Activated B cell treated with CpG ODN at 0.5 μM for 24 hours (primary cell): ENCODE data around the gene LDLRAP1. TPM values are rescaled to one million over a fixed set of nuclear protein-coding genes. Genes with fewer than 3 reads are reported as not detected.

ENCODE experiments used
- ATAC-seq: fragments of 200-7000 bp; cut with Tn5 transposase; one replicate; pipeline ENCODE4 v1.10.0; 2021; ENCODE audit warnings: low read depth, mild to moderate bottlenecking, moderate library complexity
- CTCF ChIA-PET: fragments of 350-600 bp; sonication (Branson Sonifier 250); formaldehyde crosslinking; loops from one replicate; lab custom pipeline; 2021; ENCODE audit warnings: antibody characterized with exemption; lab: Charles Lee
- POLR2A ChIA-PET: fragments of 350-600 bp; sonication (Branson Sonifier 250); formaldehyde crosslinking; loops from one replicate; lab custom pipeline; 2021; ENCODE audit warnings: antibody characterized with exemption; lab: Charles Lee
- DNase-seq: peaks from one replicate; pipeline ENCODE4 v3.0.0; 2022
- H3K27ac Mint-ChIP-seq: one replicate; pipeline ENCODE4 v1.8.0; 2020; ENCODE audit warnings: mixed read lengths
- H3K27me3 Mint-ChIP-seq: one replicate; pipeline ENCODE4 v1.8.0; 2021; ENCODE audit warnings: mixed read lengths
- H3K36me3 Mint-ChIP-seq: one replicate; pipeline ENCODE4 v1.8.0; 2021; ENCODE audit warnings: low read depth, mixed read lengths
- H3K4me1 Mint-ChIP-seq: one replicate; pipeline ENCODE4 v1.8.0; 2021; ENCODE audit warnings: mixed read lengths
- H3K4me3 Mint-ChIP-seq: one replicate; pipeline ENCODE4 v1.8.0; 2020; ENCODE audit warnings: mild to moderate bottlenecking, mixed read lengths
- H3K9me3 Mint-ChIP-seq: one replicate; pipeline ENCODE4 v1.8.0; 2020; ENCODE audit warnings: mixed read lengths
- CTCF ChIP-seq: fragments of 200-600 bp; IDR thresholded peaks from one replicate; pipeline ENCODE4 v1.8.0; 2022; ENCODE audit warnings: antibody characterized with exemption, mild to moderate bottlenecking
- intact Hi-C: fragments of 100-400 bp; cut with micrococcal nuclease; formaldehyde crosslinking; loops from one replicate; pipeline ENCODE4 v1.15.1; 2024
- total RNA-seq: library from RNA; stranded (reverse); gene quantifications from 2 replicates; pipeline ENCODE4 v1.2.3, GENCODE V29; 2022

Gene LDLRAP1
- total RNA-seq, 1 donor from 2014 or later, result 10.8 TPM

- ATAC-seq (no peak), DNase-seq (no peak)
- H3K4me3 Mint-ChIP-seq, result no peak overlapping the region
- no peaks in the 10 kb centered on the region for H3K9me3 Mint-ChIP-seq
- peaks cover 7% of the 10 kb centered on the region for H3K4me1 Mint-ChIP-seq
- POLR2A ChIA-PET, result no interaction called here
- H3K36me3 Mint-ChIP-seq, result no peaks in the 10 kb centered on the region
- H3K27me3 Mint-ChIP-seq, result peaks cover 22% of the 10 kb centered on the region
- H3K27ac Mint-ChIP-seq, result no peak overlapping the region
- CTCF ChIA-PET, result no interaction called here
- intact Hi-C loops, result no loop called here
- no peak for TF ChIP-seq CTCF
Measured at GRCh38 chr1:25607123-25607522, 63.7 kb downstream of the LDLRAP1 start.

GRCh38 chr1:25608488-25609178 is 65.2 kb downstream of the LDLRAP1 start:
- Mint-ChIP-seq H3K9me3 (no peaks in the 10 kb centered on the region), H3K27ac (no peak overlapping the region), H3K36me3 (no peaks in the 10 kb centered on the region), H3K4me3 (no peak overlapping the region), H3K27me3 (peaks cover 20% of the 10 kb centered on the region), H3K4me1 (peaks cover 7% of the 10 kb centered on the region)
- no peak for TF ChIP-seq CTCF
- ChIA-PET CTCF (interaction anchor here (0.7 to 1.6 kb wide), 7 partner anchors 10 to 389 kb away, joined by 3 to 6 read pairs (median 3); partner anchors contain the start of gene PAFAH2), POLR2A (interaction anchor here (1.7 kb wide), 1 partner anchor 59 kb away, joined by 4 read pairs; no protein-coding TSS in a partner anchor)
- intact Hi-C loops, result loop anchor here (2.0 kb wide), 2 partner anchors 66 to 202 kb away; partner anchors contain the start of gene LDLRAP1
- ATAC-seq (peak; percentile 99), DNase-seq (peak; percentile 67)

- Mint-ChIP-seq H3K27ac (no peak overlapping the region), H3K4me1 (peaks cover 12% of the 10 kb centered on the region), H3K4me3 (no peak overlapping the region), H3K9me3 (no peaks in the 10 kb centered on the region), H3K36me3 (no peaks in the 10 kb centered on the region), H3K27me3 (peaks cover 19% of the 10 kb centered on the region)
- intact Hi-C loops, result loop anchor here (2.0 kb wide), 2 partner anchors 67 to 201 kb away; partner anchors contain the start of gene LDLRAP1
- no peak for DNase-seq
- no peak for TF ChIP-seq CTCF
- no peak for ATAC-seq
- ChIA-PET CTCF (interaction anchor here (1.6 kb wide), 1 partner anchor 9 kb away, joined by 6 read pairs; no protein-coding TSS in a partner anchor), POLR2A (no interaction called here)
Measured at GRCh38 chr1:25609921-25610320, 66.5 kb downstream of the LDLRAP1 start.

DNA sequence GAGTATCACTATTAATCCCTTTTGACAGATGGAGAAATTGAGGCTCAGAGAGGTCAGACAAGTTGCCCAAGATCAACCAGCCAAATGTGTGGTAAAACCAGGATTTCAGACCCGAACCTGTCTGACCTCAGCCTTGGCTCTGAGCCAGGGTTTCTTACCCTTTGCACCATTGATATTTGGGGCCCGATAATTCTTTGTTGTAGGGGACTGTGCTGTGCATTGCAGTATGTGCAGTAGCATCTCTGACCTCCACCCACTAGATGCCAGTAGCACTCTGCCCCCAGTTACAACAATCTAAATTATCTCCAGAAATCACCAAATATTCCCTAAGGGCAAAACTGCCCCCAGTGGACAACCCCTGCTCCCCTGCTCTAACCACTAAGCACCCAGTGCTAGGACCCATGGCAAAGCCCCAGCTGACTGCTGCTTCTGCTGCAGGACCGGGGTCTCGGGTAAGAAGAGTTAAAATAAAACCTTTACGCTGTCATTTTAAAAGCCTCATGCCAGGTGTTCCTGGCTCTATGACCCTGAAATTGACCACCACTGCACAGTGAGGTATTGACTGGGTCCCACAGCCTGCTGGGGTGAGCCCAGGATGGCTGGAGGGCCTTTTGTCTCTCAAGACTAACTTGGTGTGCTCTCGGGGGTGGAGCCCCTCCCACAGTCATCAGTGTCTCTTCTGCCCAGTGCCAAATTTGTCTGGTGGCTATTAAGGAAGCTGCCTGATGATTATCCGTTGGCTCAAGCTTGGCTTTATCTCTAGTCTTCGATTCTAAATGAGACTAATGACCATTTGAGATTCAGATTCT is 67.6 kb downstream of the LDLRAP1 start:
- H3K27ac Mint-ChIP-seq, result no peak overlapping the region
- H3K27me3 Mint-ChIP-seq, result peaks cover 13% of the 10 kb centered on the region
- H3K4me3 Mint-ChIP-seq, result no peak overlapping the region
- intact Hi-C loops, result no loop called here
- H3K9me3 Mint-ChIP-seq, result no peaks in the 10 kb centered on the region
- peaks cover 20% of the 10 kb centered on the region for H3K4me1 Mint-ChIP-seq
- CTCF ChIA-PET, result no interaction called here
- ATAC-seq, result no peak
- no peak for DNase-seq
- no peaks in the 10 kb centered on the region for H3K36me3 Mint-ChIP-seq
- no peak for TF ChIP-seq CTCF
- POLR2A ChIA-PET, result no interaction called here

DNA sequence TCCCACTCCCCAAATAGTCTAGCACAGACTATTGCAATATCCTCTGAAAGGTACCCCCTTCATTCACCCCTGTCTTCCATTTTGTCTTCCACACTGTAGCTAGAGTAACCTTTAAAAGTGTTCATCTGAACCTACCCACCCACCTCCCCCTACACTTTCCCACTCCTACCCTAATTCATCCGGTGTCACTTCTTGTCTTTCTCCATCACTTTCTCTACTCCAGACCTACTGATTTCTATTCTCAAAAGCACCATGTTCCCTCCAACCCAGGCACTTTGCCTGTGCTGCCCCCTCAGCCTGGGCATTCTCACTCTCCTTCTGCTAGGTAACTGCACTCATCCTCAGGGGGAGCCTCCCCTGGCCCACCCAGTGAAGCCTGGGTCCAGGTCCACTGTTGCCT is 68.4 kb downstream of the LDLRAP1 start:
- no peak for DNase-seq
- Mint-ChIP-seq H3K36me3 (no peaks in the 10 kb centered on the region), H3K27me3 (peaks cover 13% of the 10 kb centered on the region), H3K27ac (no peak overlapping the region), H3K4me1 (peaks cover 20% of the 10 kb centered on the region), H3K9me3 (no peaks in the 10 kb centered on the region), H3K4me3 (no peak overlapping the region)
- ChIA-PET POLR2A (no interaction called here), CTCF (no interaction called here)
- no peak for ATAC-seq
- TF ChIP-seq CTCF, result no peak
- intact Hi-C loops, result no loop called here
